ENCODE data around the gene NUAK1. TPM values are rescaled to one million over a fixed set of nuclear protein-coding genes. Genes with fewer than 3 reads are reported as not detected.

NUAK1 gene
- polyA plus RNA-seq, 3 donors = 9.6 to 10.9 (median 10.1) TPM

- DNase-seq (ENCODE audit: extremely low read depth in 1 of 11, low read depth in 9 of 11, low spot score in 4 of 11) = no peak
These were observed 89.2 kb downstream of the NUAK1 start for GRCh38 chr12:106049546-106049945.

- no peak for DNase-seq (ENCODE audit: extremely low read depth in 1 of 11, low read depth in 9 of 11, low spot score in 4 of 11)
These were observed 89.6 kb downstream of the NUAK1 start for GRCh38 chr12:106049105-106049504.

GRCh38 chr12:106048676-106049075 is 90.1 kb downstream of the NUAK1 start:
- no peak for DNase-seq (ENCODE audit: extremely low read depth in 1 of 11, low read depth in 9 of 11, low spot score in 4 of 11)

GRCh38 chr12:106048016-106048415 is 90.7 kb downstream of the NUAK1 start:
- DNase-seq (ENCODE audit: extremely low read depth in 1 of 11, low read depth in 9 of 11, low spot score in 4 of 11) = no peak

GRCh38 chr12:106046947-106047346 is 91.8 kb downstream of the NUAK1 start:
- DNase-seq (ENCODE audit: extremely low read depth in 1 of 11, low read depth in 9 of 11, low spot score in 4 of 11) = no peak

GRCh38 chr12:106046301-106046846 is 92.4 kb downstream of the NUAK1 start:
- no peak for DNase-seq (ENCODE audit: extremely low read depth in 1 of 11, low read depth in 9 of 11, low spot score in 4 of 11)

- no peak for DNase-seq (ENCODE audit: extremely low read depth in 1 of 11, low read depth in 9 of 11, low spot score in 4 of 11)
These were observed 93.5 kb downstream of the NUAK1 start for GRCh38 chr12:106045251-106045674.

GRCh38 chr12:106044773-106045172 is 94.0 kb downstream of the NUAK1 start:
- no peak for DNase-seq (ENCODE audit: extremely low read depth in 1 of 11, low read depth in 9 of 11, low spot score in 4 of 11)

GRCh38 chr12:106042037-106042436 is 96.7 kb downstream of the NUAK1 start:
- no peak for DNase-seq (ENCODE audit: extremely low read depth in 1 of 11, low read depth in 9 of 11, low spot score in 4 of 11)

- no peak for DNase-seq (ENCODE audit: extremely low read depth in 1 of 11, low read depth in 9 of 11, low spot score in 4 of 11)
These were observed 98.2 kb downstream of the NUAK1 start for GRCh38 chr12:106040521-106040920.

- DNase-seq (ENCODE audit: extremely low read depth in 1 of 11, low read depth in 9 of 11, low spot score in 4 of 11) = no peak
These were observed 98.9 kb downstream of the NUAK1 start for GRCh38 chr12:106039646-106040404.

- DNase-seq (ENCODE audit: extremely low read depth in 1 of 11, low read depth in 9 of 11, low spot score in 4 of 11) = no peak
These were observed 99.5 kb downstream of the NUAK1 start for GRCh38 chr12:106039242-106039641.

- DNase-seq (ENCODE audit: extremely low read depth in 1 of 11, low read depth in 9 of 11, low spot score in 4 of 11) = no peak
These were observed 101.0 kb downstream of the NUAK1 start for GRCh38 chr12:106037524-106038298.

GRCh38 chr12:106035421-106035820 is 103.3 kb downstream of the NUAK1 start:
- no peak for DNase-seq (ENCODE audit: extremely low read depth in 1 of 11, low read depth in 9 of 11, low spot score in 4 of 11)

GRCh38 chr12:106034316-106034715 is 104.4 kb downstream of the NUAK1 start:
- DNase-seq (ENCODE audit: extremely low read depth in 1 of 11, low read depth in 9 of 11, low spot score in 4 of 11) = no peak

GRCh38 chr12:106033161-106033675 is 105.5 kb downstream of the NUAK1 start:
- no peak for DNase-seq (ENCODE audit: extremely low read depth in 1 of 11, low read depth in 9 of 11, low spot score in 4 of 11)

- no peak for DNase-seq (ENCODE audit: extremely low read depth in 1 of 11, low read depth in 9 of 11, low spot score in 4 of 11)
These were observed 106.2 kb downstream of the NUAK1 start for GRCh38 chr12:106032623-106032925.

- no peak for DNase-seq (ENCODE audit: extremely low read depth in 1 of 11, low read depth in 9 of 11, low spot score in 4 of 11)
These were observed 106.8 kb downstream of the NUAK1 start for GRCh38 chr12:106031761-106032622.

Measured in renal cortex interstitium (tissue), 11 donors.